GM19467 (cell line): ENCODE measurements around the gene DHRS2.
"Not testable (repeated sequence)": the region's sequence is repeated elsewhere in the genome, so short reads cannot be mapped to it uniquely, and the experiment has no call there.

ENCODE experiments used
- ATAC-seq: cut with Tn5 transposase; IDR thresholded peaks from one replicate; pipeline ENCODE4 v1.9.1; 2021; ENCODE audit warnings: mild to moderate bottlenecking, moderate library complexity; ENCODE audit not compliant: unreplicated experiment

Gene DHRS2

GRCh38 chr14:23636317-23637211, at the start of gene DHRS2:
DHRS2 (plus strand) TSS chr14:23636364; CDS start chr14:23638865, 2,501 bp downstream.
- ATAC-seq, result no peak

GRCh38 chr14:23588884-23589598, 47.1 kb upstream of the DHRS2 start:
- peak; percentile 96 for ATAC-seq

- ATAC-seq, result no peak
Measured at GRCh38 chr14:23589606-23590005, 46.6 kb upstream of the DHRS2 start.

- no peak for ATAC-seq
Measured at GRCh38 chr14:23590198-23590597, 46.0 kb upstream of the DHRS2 start.

GRCh38 chr14:23594191-23594590, 42.0 kb upstream of the DHRS2 start:
- ATAC-seq, result not testable (repeated sequence)

GRCh38 chr14:23600322-23600707, 35.8 kb upstream of the DHRS2 start:
- no peak for ATAC-seq

- ATAC-seq, result no peak
Measured at GRCh38 chr14:23600806-23601205, 35.4 kb upstream of the DHRS2 start.

GRCh38 chr14:23601424-23601823, 34.7 kb upstream of the DHRS2 start:
- ATAC-seq, result no peak

- ATAC-seq, result no peak
Measured at GRCh38 chr14:23601845-23602180, 34.4 kb upstream of the DHRS2 start.

GRCh38 chr14:23602181-23603095, 33.7 kb upstream of the DHRS2 start:
- no peak for ATAC-seq

GRCh38 chr14:23603103-23603502, 33.1 kb upstream of the DHRS2 start:
- ATAC-seq, result no peak

- ATAC-seq, result no peak
Measured at GRCh38 chr14:23604148-23604547, 32.0 kb upstream of the DHRS2 start.

GRCh38 chr14:23604675-23605170, 31.4 kb upstream of the DHRS2 start:
- ATAC-seq, result no peak

GRCh38 chr14:23605931-23606585, 30.1 kb upstream of the DHRS2 start:
- ATAC-seq, result peak; percentile 72

- no peak for ATAC-seq
Measured at GRCh38 chr14:23608454-23608853, 27.7 kb upstream of the DHRS2 start.

GRCh38 chr14:23609001-23609400, 27.2 kb upstream of the DHRS2 start:
- ATAC-seq, result no peak

- ATAC-seq, result not testable (repeated sequence)
Measured at GRCh38 chr14:23609411-23610089, 26.6 kb upstream of the DHRS2 start.

GRCh38 chr14:23610090-23610814, 25.9 kb upstream of the DHRS2 start:
- no peak for ATAC-seq

- ATAC-seq, result no peak
Measured at GRCh38 chr14:23610815-23611289, 25.3 kb upstream of the DHRS2 start.
